HCT116 (cell line): ENCODE results near the gene SEPTIN2. TPM values are rescaled to one million over a fixed set of nuclear protein-coding genes. Genes with fewer than 3 reads are reported as not detected.

Source experiments
- ATAC-seq: fragments of 200-7000 bp; cut with Tn5 transposase; 2 replicates; pipeline ENCODE4 v1.9.1; 2020; ENCODE audit warnings: mild to moderate bottlenecking, moderate library complexity
- BruUV-seq: library from RNA; stranded (reverse); fragments of 400-500 nt; replicated peaks from 2 replicates; lab custom pipeline; 2021; lab: Mats Ljungman, UMichigan
- CTCF ChIA-PET: fragments of 300-600 bp; sonication (Branson Sonifier 250); formaldehyde crosslinking; loops from one replicate; lab custom pipeline; 2021; ENCODE audit warnings: antibody characterized with exemption; lab: Charles Lee
- POLR2A ChIA-PET: fragments of 300-600, 350-600 bp; sonication (Branson Sonifier 250); formaldehyde crosslinking; loops from one replicate; lab custom pipeline; 2021; ENCODE audit warnings: antibody characterized with exemption; lab: Charles Lee
- RAD21 ChIA-PET, 2 experiments: fragments of 300-600 bp; sonication (Branson Sonifier 250); formaldehyde crosslinking; loops; one replicate each; lab custom pipeline; 2023; ENCODE audit warnings: low total read pairs in 2 of 2; ENCODE audit not compliant: uncharacterized antibody in 2 of 2, unreplicated experiment in 2 of 2, low non-redundant PET in 1 of 2; lab: Charles Lee
- DNase-seq: peaks from one replicate; pipeline ENCODE4 v3.0.0-alpha.2; 2010; ENCODE audit warnings: low read depth, low spot score
- H2AFZ ChIP-seq: fragments of 200-600 bp; shearing (Covaris generic), sonication (generic); 2 replicates; pipeline ENCODE4 v1.6.1; 2017; ENCODE audit warnings: low read depth, mixed run types, mixed read lengths, antibody characterized with exemption, low read length; ENCODE audit not compliant: poor library complexity, severe bottlenecking
- H3K27ac ChIP-seq: 2 replicates; pipeline ENCODE4 v1.5.1; 2012; ENCODE audit warnings: low read depth, low read length
- H3K27me3 ChIP-seq: fragments of 200-600 bp; sonication (generic); 2 replicates; pipeline ENCODE4 v1.6.1; 2016; ENCODE audit warnings: mixed run types, low read length, mixed read lengths; ENCODE audit not compliant: insufficient read depth
- H3K36me3 ChIP-seq, 2 experiments: fragments of 200-500 bp in 1 of 2; fragments of 200-600 bp in 1 of 2; sonication (Bioruptor generic) in 1 of 2; sonication (generic) in 1 of 2; 2 replicates each; pipeline versions ENCODE4 v1.5.1 to v1.6.1; 2014 to 2016; ENCODE audit warnings: low read length in 2 of 2, inconsistent platforms in 1 of 2, mixed read lengths in 1 of 2, mixed run types in 1 of 2; ENCODE audit not compliant: insufficient read depth in 2 of 2, control insufficient read depth in 1 of 2
- H3K4me1 ChIP-seq, 2 experiments: fragments of 200-600 bp in 1 of 2; sonication (generic) in 1 of 2; 2 replicates each; pipeline versions ENCODE4 v1.5.1 to v1.6.1; 2012 to 2017; ENCODE audit warnings: low read length in 2 of 2, inconsistent platforms in 1 of 2, mild to moderate bottlenecking in 1 of 2, mixed read lengths in 1 of 2, mixed run types in 1 of 2, moderate library complexity in 1 of 2; ENCODE audit not compliant: insufficient read depth in 2 of 2, control insufficient read depth in 1 of 2
- H3K4me2 ChIP-seq: fragments of 200-600 bp; sonication (generic); 2 replicates; pipeline ENCODE4 v1.6.1; 2017; ENCODE audit warnings: mixed run types, low read length, mixed read lengths
- H3K4me3 ChIP-seq, 2 experiments: fragments of 200-600 bp in 1 of 2; sonication (generic) in 1 of 2; replicated peaks in 1 of 2; 2 replicates each; pipeline ENCODE4 v1.5.1; 2011 to 2016; ENCODE audit warnings: low read length in 2 of 2, control low read depth in 1 of 2, low read depth in 1 of 2, mild to moderate bottlenecking in 1 of 2, mixed read lengths in 1 of 2, mixed run types in 1 of 2
- H3K79me2 ChIP-seq: fragments of 200-600 bp; sonication (generic); 2 replicates; pipeline ENCODE4 v1.6.1; 2017; ENCODE audit warnings: mild to moderate bottlenecking, mixed run types, low read length, moderate library complexity, mixed read lengths; ENCODE audit not compliant: insufficient read depth
- H3K9ac ChIP-seq: fragments of 200-600 bp; sonication (generic); 2 replicates; pipeline ENCODE4 v1.6.1; 2016; ENCODE audit warnings: low read length, mixed read lengths
- H3K9me2 ChIP-seq: fragments of 200-600 bp; sonication (generic), shearing (Covaris generic); 2 replicates; pipeline ENCODE4 v1.6.1; 2017; ENCODE audit warnings: mixed run types, mild to moderate bottlenecking, moderate library complexity; ENCODE audit not compliant: insufficient read depth
- H3K9me3 ChIP-seq, 2 experiments: fragments of 200-500 bp in 1 of 2; fragments of 200-600 bp in 1 of 2; sonication (Bioruptor generic) in 1 of 2; sonication (generic) in 1 of 2; 2 replicates each; pipeline ENCODE4 v1.6.1; 2014 to 2017; ENCODE audit warnings: low read length in 2 of 2, mixed read lengths in 2 of 2, inconsistent platforms in 1 of 2, low read depth in 1 of 2, mild to moderate bottlenecking in 1 of 2, mixed run types in 1 of 2, moderate library complexity in 1 of 2; ENCODE audit not compliant: control insufficient read depth in 1 of 2, insufficient read depth in 1 of 2
- H4K20me1 ChIP-seq: fragments of 200-600 bp; sonication (generic), shearing (Covaris generic); 2 replicates; pipeline ENCODE4 v1.6.1; 2017; ENCODE audit warnings: mixed run types, mild to moderate bottlenecking, moderate library complexity; ENCODE audit not compliant: insufficient read depth
- CBX3 ChIP-seq: IDR thresholded peaks from 2 replicates; pipeline ENCODE4 v1.6.1; 2012; ENCODE audit warnings: low read depth
- CEBPB ChIP-seq: IDR thresholded peaks from 2 replicates; pipeline ENCODE4 v1.6.1; 2012; ENCODE audit warnings: low read depth
- EGR1 ChIP-seq: IDR thresholded peaks from 2 replicates; pipeline ENCODE4 v1.6.1; 2012; ENCODE audit warnings: low read depth
- ELF1 ChIP-seq: IDR thresholded peaks from 2 replicates; pipeline ENCODE4 v1.6.1; 2012; ENCODE audit warnings: low read depth, borderline replicate concordance
- EZH2 ChIP-seq: fragments of 200-600 bp; sonication (generic); IDR thresholded peaks from 2 replicates; pipeline ENCODE4 v1.6.1; 2017; ENCODE audit warnings: antibody characterized with exemption, mixed run types
- EZH2phosphoT487 ChIP-seq: fragments of 200-600 bp; IDR thresholded peaks from 2 replicates; pipeline ENCODE4 v1.6.1; 2018; ENCODE audit warnings: antibody characterized with exemption, borderline replicate concordance
- POLR2A ChIP-seq: IDR thresholded peaks from 2 replicates; pipeline ENCODE4 v1.7.0; 2011; ENCODE audit warnings: borderline replicate concordance; ENCODE audit not compliant: insufficient read depth, insufficient read length; ENCODE audit errors: extremely low read depth
- POLR2AphosphoS5 ChIP-seq: IDR thresholded peaks from 2 replicates; pipeline ENCODE4 v1.6.1; 2011; ENCODE audit warnings: mild to moderate bottlenecking, low read depth, low read length, moderate library complexity
- RAD21 ChIP-seq: IDR thresholded peaks from 2 replicates; pipeline ENCODE4 v1.6.1; 2012; ENCODE audit warnings: low read depth, mild to moderate bottlenecking
- SIN3A ChIP-seq: IDR thresholded peaks from 2 replicates; pipeline ENCODE4 v1.6.1; 2012; ENCODE audit warnings: low read depth
- SP1 ChIP-seq: IDR thresholded peaks from 2 replicates; pipeline ENCODE4 v1.6.1; 2012; ENCODE audit warnings: low read depth
- SRF ChIP-seq: IDR thresholded peaks from 2 replicates; pipeline ENCODE4 v1.6.1; 2012; ENCODE audit warnings: low read depth
- YY1 ChIP-seq: IDR thresholded peaks from 2 replicates; pipeline ENCODE4 v1.6.1; 2011; ENCODE audit warnings: low read length, low read depth, moderate library complexity, mild to moderate bottlenecking; ENCODE audit not compliant: insufficient replicate concordance; ENCODE audit errors: extremely low read depth
- ZFX ChIP-seq: fragments of 450-650 bp; IDR thresholded peaks from 2 replicates; pipeline ENCODE4 v1.6.1; 2017
- ZNF274 ChIP-seq: fragments of 200-500 bp; sonication (Bioruptor generic); IDR thresholded peaks from 2 replicates; pipeline ENCODE4 v1.6.1; 2014; ENCODE audit warnings: mild to moderate bottlenecking, low read depth, low read length, inconsistent platforms
- intact Hi-C: fragments of 100-400 bp; cut with micrococcal nuclease; formaldehyde crosslinking; loops from 2 replicates; pipeline ENCODE4 v1.10.0; 2022
- total RNA-seq: library from RNA; stranded (reverse); gene quantifications from one replicate; pipeline ENCODE4 v1.2.1, GENCODE V29; 2021; ENCODE audit not compliant: unreplicated experiment
- TF ChIP-seq, protein P1 (sequence below), 3 experiments: fragments of 200-600 bp in 1 of 3; sonication (generic) in 1 of 3; IDR thresholded peaks in 2 of 3; conservative IDR thresholded peaks in 1 of 3; 2 replicates each; pipeline ENCODE4 v1.5.1; 2012 to 2017; ENCODE audit warnings: low read depth in 2 of 3, low read length in 2 of 3, antibody characterized with exemption in 1 of 3, borderline replicate concordance in 1 of 3, control low read depth in 1 of 3, mild to moderate bottlenecking in 1 of 3, mixed read lengths in 1 of 3, mixed run types in 1 of 3, moderate library complexity in 1 of 3; ENCODE audit not compliant: insufficient read depth in 1 of 3
- TF ChIP-seq, protein P2 (sequence below): IDR thresholded peaks from 2 replicates; pipeline ENCODE4 v1.6.1; 2012
- TF ChIP-seq, protein P3 (sequence below): IDR thresholded peaks from 2 replicates; pipeline ENCODE4 v1.6.1; 2012
- TF ChIP-seq, protein P4 (sequence below): IDR thresholded peaks from 2 replicates; pipeline ENCODE4 v1.6.1; 2011; ENCODE audit warnings: mild to moderate bottlenecking, low read length, moderate library complexity; ENCODE audit not compliant: insufficient replicate concordance; ENCODE audit errors: extremely low read depth
- TF ChIP-seq, protein P5 (sequence below): IDR thresholded peaks from 2 replicates; pipeline ENCODE4 v1.6.1; 2012; ENCODE audit warnings: low read depth

The SEPTIN2 gene
- total RNA-seq, 1 experiment from 2014 or later = 317 TPM

DNA sequence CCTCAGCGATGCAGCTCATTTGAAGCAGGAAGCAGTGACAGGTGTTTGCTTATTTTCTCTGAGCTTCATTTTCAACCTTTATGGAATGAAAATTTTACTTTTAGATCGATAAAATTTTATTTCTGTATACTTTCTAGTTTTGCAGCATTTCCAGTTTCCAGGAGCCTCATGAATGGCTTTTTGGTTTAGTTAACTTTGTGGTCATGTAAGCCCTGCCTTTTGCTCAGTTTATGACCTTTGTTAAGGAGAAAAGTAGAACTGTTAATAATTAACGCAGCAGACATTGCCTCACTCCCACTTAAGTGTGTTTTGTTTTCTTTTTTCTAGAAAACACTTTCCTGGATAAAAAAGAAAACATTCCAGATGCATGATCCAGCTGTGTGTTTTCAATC, 35.9 kb downstream of the SEPTIN2 start:
- no TSS peak for BruUV-seq
- no peaks in the 10 kb centered on the region for H3K9me2 ChIP-seq
- RAD21 ChIA-PET = no interaction called here
- TF ChIP-seq, protein P1, sequence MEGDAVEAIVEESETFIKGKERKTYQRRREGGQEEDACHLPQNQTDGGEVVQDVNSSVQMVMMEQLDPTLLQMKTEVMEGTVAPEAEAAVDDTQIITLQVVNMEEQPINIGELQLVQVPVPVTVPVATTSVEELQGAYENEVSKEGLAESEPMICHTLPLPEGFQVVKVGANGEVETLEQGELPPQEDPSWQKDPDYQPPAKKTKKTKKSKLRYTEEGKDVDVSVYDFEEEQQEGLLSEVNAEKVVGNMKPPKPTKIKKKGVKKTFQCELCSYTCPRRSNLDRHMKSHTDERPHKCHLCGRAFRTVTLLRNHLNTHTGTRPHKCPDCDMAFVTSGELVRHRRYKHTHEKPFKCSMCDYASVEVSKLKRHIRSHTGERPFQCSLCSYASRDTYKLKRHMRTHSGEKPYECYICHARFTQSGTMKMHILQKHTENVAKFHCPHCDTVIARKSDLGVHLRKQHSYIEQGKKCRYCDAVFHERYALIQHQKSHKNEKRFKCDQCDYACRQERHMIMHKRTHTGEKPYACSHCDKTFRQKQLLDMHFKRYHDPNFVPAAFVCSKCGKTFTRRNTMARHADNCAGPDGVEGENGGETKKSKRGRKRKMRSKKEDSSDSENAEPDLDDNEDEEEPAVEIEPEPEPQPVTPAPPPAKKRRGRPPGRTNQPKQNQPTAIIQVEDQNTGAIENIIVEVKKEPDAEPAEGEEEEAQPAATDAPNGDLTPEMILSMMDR (IDR thresholded peaks at IDR 0.05 in 2 of 3, conservative IDR thresholded peaks at IDR 0.05 in 1 of 3; ENCODE audit: borderline replicate concordance in 1 of 3, insufficient read depth in 1 of 3, low read depth in 2 of 3, low read length in 2 of 3) = no peak
- TF ChIP-seq SP1 (no peak), RAD21 (no peak), SIN3A (no peak), SRF (no peak), CBX3 (no peak), POLR2A (no peak), EZH2phosphoT487 (no peak), CEBPB (no peak), EGR1 (no peak), YY1 (no peak), EZH2 (no peak), ZNF274 (no peak), ZFX (no peak), POLR2AphosphoS5 (no peak), ELF1 (no peak)
- TF ChIP-seq, protein P2, sequence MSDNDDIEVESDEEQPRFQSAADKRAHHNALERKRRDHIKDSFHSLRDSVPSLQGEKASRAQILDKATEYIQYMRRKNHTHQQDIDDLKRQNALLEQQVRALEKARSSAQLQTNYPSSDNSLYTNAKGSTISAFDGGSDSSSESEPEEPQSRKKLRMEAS = no peak
- TF ChIP-seq, protein P3, sequence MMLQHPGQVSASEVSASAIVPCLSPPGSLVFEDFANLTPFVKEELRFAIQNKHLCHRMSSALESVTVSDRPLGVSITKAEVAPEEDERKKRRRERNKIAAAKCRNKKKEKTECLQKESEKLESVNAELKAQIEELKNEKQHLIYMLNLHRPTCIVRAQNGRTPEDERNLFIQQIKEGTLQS = no peak
- TF ChIP-seq, protein P4, sequence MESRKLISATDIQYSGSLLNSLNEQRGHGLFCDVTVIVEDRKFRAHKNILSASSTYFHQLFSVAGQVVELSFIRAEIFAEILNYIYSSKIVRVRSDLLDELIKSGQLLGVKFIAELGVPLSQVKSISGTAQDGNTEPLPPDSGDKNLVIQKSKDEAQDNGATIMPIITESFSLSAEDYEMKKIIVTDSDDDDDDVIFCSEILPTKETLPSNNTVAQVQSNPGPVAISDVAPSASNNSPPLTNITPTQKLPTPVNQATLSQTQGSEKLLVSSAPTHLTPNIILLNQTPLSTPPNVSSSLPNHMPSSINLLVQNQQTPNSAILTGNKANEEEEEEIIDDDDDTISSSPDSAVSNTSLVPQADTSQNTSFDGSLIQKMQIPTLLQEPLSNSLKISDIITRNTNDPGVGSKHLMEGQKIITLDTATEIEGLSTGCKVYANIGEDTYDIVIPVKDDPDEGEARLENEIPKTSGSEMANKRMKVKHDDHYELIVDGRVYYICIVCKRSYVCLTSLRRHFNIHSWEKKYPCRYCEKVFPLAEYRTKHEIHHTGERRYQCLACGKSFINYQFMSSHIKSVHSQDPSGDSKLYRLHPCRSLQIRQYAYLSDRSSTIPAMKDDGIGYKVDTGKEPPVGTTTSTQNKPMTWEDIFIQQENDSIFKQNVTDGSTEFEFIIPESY = no peak
- TF ChIP-seq, protein P5, sequence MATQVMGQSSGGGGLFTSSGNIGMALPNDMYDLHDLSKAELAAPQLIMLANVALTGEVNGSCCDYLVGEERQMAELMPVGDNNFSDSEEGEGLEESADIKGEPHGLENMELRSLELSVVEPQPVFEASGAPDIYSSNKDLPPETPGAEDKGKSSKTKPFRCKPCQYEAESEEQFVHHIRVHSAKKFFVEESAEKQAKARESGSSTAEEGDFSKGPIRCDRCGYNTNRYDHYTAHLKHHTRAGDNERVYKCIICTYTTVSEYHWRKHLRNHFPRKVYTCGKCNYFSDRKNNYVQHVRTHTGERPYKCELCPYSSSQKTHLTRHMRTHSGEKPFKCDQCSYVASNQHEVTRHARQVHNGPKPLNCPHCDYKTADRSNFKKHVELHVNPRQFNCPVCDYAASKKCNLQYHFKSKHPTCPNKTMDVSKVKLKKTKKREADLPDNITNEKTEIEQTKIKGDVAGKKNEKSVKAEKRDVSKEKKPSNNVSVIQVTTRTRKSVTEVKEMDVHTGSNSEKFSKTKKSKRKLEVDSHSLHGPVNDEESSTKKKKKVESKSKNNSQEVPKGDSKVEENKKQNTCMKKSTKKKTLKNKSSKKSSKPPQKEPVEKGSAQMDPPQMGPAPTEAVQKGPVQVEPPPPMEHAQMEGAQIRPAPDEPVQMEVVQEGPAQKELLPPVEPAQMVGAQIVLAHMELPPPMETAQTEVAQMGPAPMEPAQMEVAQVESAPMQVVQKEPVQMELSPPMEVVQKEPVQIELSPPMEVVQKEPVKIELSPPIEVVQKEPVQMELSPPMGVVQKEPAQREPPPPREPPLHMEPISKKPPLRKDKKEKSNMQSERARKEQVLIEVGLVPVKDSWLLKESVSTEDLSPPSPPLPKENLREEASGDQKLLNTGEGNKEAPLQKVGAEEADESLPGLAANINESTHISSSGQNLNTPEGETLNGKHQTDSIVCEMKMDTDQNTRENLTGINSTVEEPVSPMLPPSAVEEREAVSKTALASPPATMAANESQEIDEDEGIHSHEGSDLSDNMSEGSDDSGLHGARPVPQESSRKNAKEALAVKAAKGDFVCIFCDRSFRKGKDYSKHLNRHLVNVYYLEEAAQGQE = no peak
- H2AFZ ChIP-seq = no peak overlapping the region
- DNase-seq (no peak), ATAC-seq (no peak)
- POLR2A ChIA-PET = no interaction called here
- H3K27ac ChIP-seq = no peak overlapping the region
- intact Hi-C loops = no loop called here
- H3K79me2 ChIP-seq = peaks cover 7% of the 10 kb centered on the region
- no peak overlapping the region for H3K4me2 ChIP-seq
- no peak overlapping the region for H3K4me3 ChIP-seq
- H4K20me1 ChIP-seq = 0 out of 2 replicates have a peak, but pooled peaks cover 3% of the 10 kb centered on the region
- H3K9ac ChIP-seq = no peak overlapping the region
- no peaks in the 10 kb centered on the region for H3K27me3 ChIP-seq
- H3K9me3 ChIP-seq = no peaks in the 10 kb centered on the region
- CTCF ChIA-PET = no interaction called here
- H3K4me1 ChIP-seq = peaks cover 13 to 14% of the 10 kb centered on the region in 2 experiments
- peaks cover 37 to 65% of the 10 kb centered on the region in 2 experiments; a peak in 3 of 4 replicates for H3K36me3 ChIP-seq
